Hepatocyte (in vitro differentiated cells): ENCODE data around the gene PAPOLG.

ENCODE experiments used
- EZH2 ChIP-seq: fragments of 200-600 bp; sonication (generic); IDR thresholded peaks from 2 replicates; pipeline ENCODE4 v1.6.1; 2016; ENCODE audit warnings: antibody characterized with exemption, mild to moderate bottlenecking, borderline replicate concordance
- TF ChIP-seq, protein P1 (sequence below): fragments of 200-600 bp; sonication (generic); IDR thresholded peaks from 2 replicates; pipeline ENCODE4 v1.5.1; 2016; ENCODE audit warnings: antibody characterized with exemption, mild to moderate bottlenecking; ENCODE audit not compliant: poor library complexity

GRCh38 chr2:60779426-60779825 lies 23.4 kb downstream of the PAPOLG start:
- TF ChIP-seq, protein P1, sequence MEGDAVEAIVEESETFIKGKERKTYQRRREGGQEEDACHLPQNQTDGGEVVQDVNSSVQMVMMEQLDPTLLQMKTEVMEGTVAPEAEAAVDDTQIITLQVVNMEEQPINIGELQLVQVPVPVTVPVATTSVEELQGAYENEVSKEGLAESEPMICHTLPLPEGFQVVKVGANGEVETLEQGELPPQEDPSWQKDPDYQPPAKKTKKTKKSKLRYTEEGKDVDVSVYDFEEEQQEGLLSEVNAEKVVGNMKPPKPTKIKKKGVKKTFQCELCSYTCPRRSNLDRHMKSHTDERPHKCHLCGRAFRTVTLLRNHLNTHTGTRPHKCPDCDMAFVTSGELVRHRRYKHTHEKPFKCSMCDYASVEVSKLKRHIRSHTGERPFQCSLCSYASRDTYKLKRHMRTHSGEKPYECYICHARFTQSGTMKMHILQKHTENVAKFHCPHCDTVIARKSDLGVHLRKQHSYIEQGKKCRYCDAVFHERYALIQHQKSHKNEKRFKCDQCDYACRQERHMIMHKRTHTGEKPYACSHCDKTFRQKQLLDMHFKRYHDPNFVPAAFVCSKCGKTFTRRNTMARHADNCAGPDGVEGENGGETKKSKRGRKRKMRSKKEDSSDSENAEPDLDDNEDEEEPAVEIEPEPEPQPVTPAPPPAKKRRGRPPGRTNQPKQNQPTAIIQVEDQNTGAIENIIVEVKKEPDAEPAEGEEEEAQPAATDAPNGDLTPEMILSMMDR: no peak
- no peak for TF ChIP-seq EZH2
